CD14-positive monocyte (primary cell): ENCODE results near the gene CHRNG. TPM values are rescaled to one million over a fixed set of nuclear protein-coding genes. Genes with fewer than 3 reads are reported as not detected.
A peak's percentile ranks its signal among the peaks of the same experiment; 100 is the strongest.

Experiments used
- DNase-seq, 3 donors: peaks; one replicate each; pipeline ENCODE4 v3.0.0-alpha.2; 2011 to 2022
- H2AFZ ChIP-seq: 2 replicates; pipeline ENCODE4 v1.6.0; 2012; ENCODE audit warnings: mild to moderate bottlenecking, low read depth, low read length, inconsistent platforms; ENCODE audit not compliant: insufficient read depth, poor library complexity, severe bottlenecking
- H3K27ac ChIP-seq, 2 donors: 1 replicate in 1 of 2; 2 replicates in 1 of 2; pipeline ENCODE4 v1.5.1; 2012 to 2013; ENCODE audit warnings: low read length in 2 of 2, control low read depth in 1 of 2, inconsistent platforms in 1 of 2, low read depth in 1 of 2, mild to moderate bottlenecking in 1 of 2
- H3K27me3 ChIP-seq, 2 donors: one replicate each; pipeline versions ENCODE4 v1.6.0 to v1.6.1; 2011 to 2013; ENCODE audit warnings: low read length in 2 of 2; ENCODE audit not compliant: control insufficient read depth in 2 of 2, insufficient read depth in 2 of 2
- H3K36me3 ChIP-seq, 2 donors: replicated peaks in 1 of 2; 1 replicate in 1 of 2; 2 replicates in 1 of 2; pipeline versions ENCODE4 v1.5.1 to v1.6.1; 2012 to 2013; ENCODE audit warnings: low read length in 2 of 2, control low read depth in 1 of 2, inconsistent platforms in 1 of 2, mild to moderate bottlenecking in 1 of 2; ENCODE audit not compliant: insufficient read depth in 2 of 2, control insufficient read depth in 1 of 2
- H3K4me1 ChIP-seq, 2 donors: 1 replicate in 1 of 2; 2 replicates in 1 of 2; pipeline versions ENCODE4 v1.5.1 to v1.6.1; 2012 to 2013; ENCODE audit warnings: low read length in 2 of 2, control low read depth in 1 of 2, inconsistent platforms in 1 of 2, mild to moderate bottlenecking in 1 of 2, moderate library complexity in 1 of 2; ENCODE audit not compliant: insufficient read depth in 2 of 2, control insufficient read depth in 1 of 2
- H3K4me2 ChIP-seq: replicated peaks from 2 replicates; pipeline ENCODE3; 2012; ENCODE audit warnings: low read length, moderate library complexity, mild to moderate bottlenecking; ENCODE audit not compliant: poor library complexity, severe bottlenecking; ENCODE audit errors: extremely low read depth
- H3K4me3 ChIP-seq, 3 experiments: fragments of 200-600 bp in 1 of 3; sonication (generic) in 1 of 3; replicated peaks in 1 of 3; 1 replicate in 2 of 3; 2 replicates in 1 of 3; pipeline ENCODE4 v1.5.1; 2011 to 2013; ENCODE audit warnings: low read length in 3 of 3, mild to moderate bottlenecking in 3 of 3, control low read depth in 2 of 3, low read depth in 2 of 3, inconsistent platforms in 1 of 3, moderate library complexity in 1 of 3
- H3K79me2 ChIP-seq: 2 replicates; pipeline ENCODE4 v1.6.0; 2012; ENCODE audit warnings: mild to moderate bottlenecking, control low read depth, inconsistent platforms, low read length, moderate library complexity; ENCODE audit not compliant: insufficient read depth
- H3K9ac ChIP-seq: 2 replicates; pipeline ENCODE4 v1.6.0; 2017; ENCODE audit warnings: low read length, mild to moderate bottlenecking; ENCODE audit not compliant: insufficient read depth, poor library complexity, severe bottlenecking
- H3K9me3 ChIP-seq, 2 donors: replicated peaks in 1 of 2; 1 replicate in 1 of 2; 2 replicates in 1 of 2; pipeline versions ENCODE4 v1.5.1 to v1.6.1; 2012 to 2013; ENCODE audit warnings: low read length in 2 of 2, control low read depth in 1 of 2; ENCODE audit not compliant: control insufficient read depth in 1 of 2, insufficient read depth in 1 of 2
- H4K20me1 ChIP-seq: 2 replicates; pipeline ENCODE4 v1.6.0; 2012; ENCODE audit warnings: mild to moderate bottlenecking, low read length, control low read depth, moderate library complexity; ENCODE audit not compliant: insufficient read depth
- H3K27ac Mint-ChIP-seq, 7 donors: one replicate each; pipeline ENCODE4 v1.8.0; 2020; ENCODE audit warnings: mild to moderate bottlenecking in 7 of 7, mixed read lengths in 7 of 7, moderate library complexity in 6 of 7, inconsistent platforms in 2 of 7
- H3K27me3 Mint-ChIP-seq, 3 donors: one replicate each; pipeline ENCODE4 v1.8.0; 2021 to 2022; ENCODE audit warnings: low read depth in 3 of 3, mild to moderate bottlenecking in 3 of 3, mixed read lengths in 3 of 3, moderate library complexity in 3 of 3, inconsistent platforms in 1 of 3
- H3K36me3 Mint-ChIP-seq, 2 donors: one replicate each; pipeline ENCODE4 v1.8.0; 2020; ENCODE audit warnings: mixed read lengths in 2 of 2, inconsistent platforms in 1 of 2, mild to moderate bottlenecking in 1 of 2
- H3K4me1 Mint-ChIP-seq: one replicate; pipeline ENCODE4 v1.8.0; 2020; ENCODE audit warnings: mild to moderate bottlenecking, mixed read lengths
- H3K4me3 Mint-ChIP-seq, 2 donors: one replicate each; pipeline ENCODE4 v1.8.0; 2020; ENCODE audit warnings: mild to moderate bottlenecking in 2 of 2, mixed read lengths in 2 of 2, moderate library complexity in 1 of 2
- H3K9me3 Mint-ChIP-seq, 7 donors: one replicate each; pipeline ENCODE4 v1.8.0; 2020 to 2022; ENCODE audit warnings: mixed read lengths in 7 of 7, mild to moderate bottlenecking in 6 of 7, moderate library complexity in 6 of 7, inconsistent platforms in 2 of 7
- WGBS: methylation state at CpG from one replicate; pipeline ENCODE4 v1.1.5; 2013; ENCODE audit warnings: missing lambda C conversion rate; ENCODE audit not compliant: insufficient coverage; 5-methylcytosine and 5-hydroxymethylcytosine counted together
- intact Hi-C, 2 donors: fragments of 100-400 bp; cut with micrococcal nuclease; formaldehyde crosslinking; loops; one replicate each; pipeline versions ENCODE4 v1.15.0 to v1.15.1; 2023
- polyA plus RNA-seq, 3 donors: library from polyadenylated mRNA; depleted of rRNA in 1 of 3; unstranded in 2 of 3; stranded (reverse) in 1 of 3; fragments of 300-500 nt in 2 of 3; fragments of >200 nt in 1 of 3; fragmentation: Illumina TruSeq in 2 of 3; gene quantifications; 1 replicate in 2 of 3; 2 replicates in 1 of 3; pipeline ENCODE4 v1.2.3, GENCODE V29; 2012 to 2021
- TF ChIP-seq, protein P1 (sequence below): fragments of 200-600 bp; IDR thresholded peaks from one replicate; pipeline ENCODE4 v1.8.0; 2022; ENCODE audit warnings: antibody characterized with exemption, mild to moderate bottlenecking

The CHRNG gene
- polyA plus RNA-seq, 3 donors: not detected

DNA sequence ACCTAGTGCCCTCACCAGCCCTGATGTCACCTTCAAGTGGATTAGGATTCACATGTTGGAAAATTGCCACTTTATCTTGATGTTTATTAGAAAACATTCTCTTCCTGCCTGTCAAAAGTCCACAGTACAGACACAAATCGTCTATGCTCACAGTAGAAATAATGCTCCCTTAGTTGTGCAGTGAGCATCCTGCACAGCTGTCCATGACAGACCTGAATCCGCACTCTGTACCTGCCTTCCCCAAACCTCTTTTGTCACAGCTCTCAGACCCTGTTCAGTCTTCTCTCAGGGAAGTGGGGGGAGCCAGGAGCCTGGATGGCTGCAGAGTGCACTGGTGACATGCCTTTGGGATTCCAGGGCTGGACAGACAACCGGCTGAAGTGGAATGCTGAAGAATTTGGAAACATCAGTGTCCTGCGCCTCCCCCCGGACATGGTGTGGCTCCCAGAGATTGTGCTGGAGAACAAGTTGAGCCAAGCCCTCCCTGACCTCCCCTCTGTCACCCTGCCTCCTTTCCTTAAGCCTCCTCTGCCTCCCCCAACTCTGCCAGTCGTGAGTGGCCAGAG, 11.5 kb upstream of the CHRNG start:
- Histone ChIP-seq H3K4me1 (peaks cover 0 to 10% of the 10 kb centered on the region in 2 donors), H3K36me3 (no peaks in the 10 kb centered on the region), H3K27ac (no peak overlapping the region), H3K4me3 (no peak overlapping the region), H2AFZ (no peak overlapping the region), H3K79me2 (no peaks in the 10 kb centered on the region), H4K20me1 (no peaks in the 10 kb centered on the region), H3K27me3 (peaks cover 17 to 34% of the 10 kb centered on the region in 2 donors), H3K9ac (no peak overlapping the region), H3K4me2 (no peak overlapping the region), H3K9me3 (peaks cover 0 to 5% of the 10 kb centered on the region in 2 donors)
- TF ChIP-seq, protein P1, sequence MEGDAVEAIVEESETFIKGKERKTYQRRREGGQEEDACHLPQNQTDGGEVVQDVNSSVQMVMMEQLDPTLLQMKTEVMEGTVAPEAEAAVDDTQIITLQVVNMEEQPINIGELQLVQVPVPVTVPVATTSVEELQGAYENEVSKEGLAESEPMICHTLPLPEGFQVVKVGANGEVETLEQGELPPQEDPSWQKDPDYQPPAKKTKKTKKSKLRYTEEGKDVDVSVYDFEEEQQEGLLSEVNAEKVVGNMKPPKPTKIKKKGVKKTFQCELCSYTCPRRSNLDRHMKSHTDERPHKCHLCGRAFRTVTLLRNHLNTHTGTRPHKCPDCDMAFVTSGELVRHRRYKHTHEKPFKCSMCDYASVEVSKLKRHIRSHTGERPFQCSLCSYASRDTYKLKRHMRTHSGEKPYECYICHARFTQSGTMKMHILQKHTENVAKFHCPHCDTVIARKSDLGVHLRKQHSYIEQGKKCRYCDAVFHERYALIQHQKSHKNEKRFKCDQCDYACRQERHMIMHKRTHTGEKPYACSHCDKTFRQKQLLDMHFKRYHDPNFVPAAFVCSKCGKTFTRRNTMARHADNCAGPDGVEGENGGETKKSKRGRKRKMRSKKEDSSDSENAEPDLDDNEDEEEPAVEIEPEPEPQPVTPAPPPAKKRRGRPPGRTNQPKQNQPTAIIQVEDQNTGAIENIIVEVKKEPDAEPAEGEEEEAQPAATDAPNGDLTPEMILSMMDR: no peak
- peaks cover 0 to 8% (median 0%) of the 10 kb centered on the region in 7 donors for H3K9me3 Mint-ChIP-seq
- peaks cover 9% of the 10 kb centered on the region for H3K4me1 Mint-ChIP-seq
- peak overlapping the region in 1 of 2 donors; percentile 32 for H3K4me3 Mint-ChIP-seq
- peaks cover 30 to 50% (median 32%) of the 10 kb centered on the region in 3 donors for H3K27me3 Mint-ChIP-seq
- no peaks in the 10 kb centered on the region for H3K36me3 Mint-ChIP-seq
- H3K27ac Mint-ChIP-seq: no peak overlapping the region
- DNase-seq: no peak
- WGBS: 100% methylated on average over 3 of the region's 6 CpGs
- intact Hi-C loops: no loop called here

DNA sequence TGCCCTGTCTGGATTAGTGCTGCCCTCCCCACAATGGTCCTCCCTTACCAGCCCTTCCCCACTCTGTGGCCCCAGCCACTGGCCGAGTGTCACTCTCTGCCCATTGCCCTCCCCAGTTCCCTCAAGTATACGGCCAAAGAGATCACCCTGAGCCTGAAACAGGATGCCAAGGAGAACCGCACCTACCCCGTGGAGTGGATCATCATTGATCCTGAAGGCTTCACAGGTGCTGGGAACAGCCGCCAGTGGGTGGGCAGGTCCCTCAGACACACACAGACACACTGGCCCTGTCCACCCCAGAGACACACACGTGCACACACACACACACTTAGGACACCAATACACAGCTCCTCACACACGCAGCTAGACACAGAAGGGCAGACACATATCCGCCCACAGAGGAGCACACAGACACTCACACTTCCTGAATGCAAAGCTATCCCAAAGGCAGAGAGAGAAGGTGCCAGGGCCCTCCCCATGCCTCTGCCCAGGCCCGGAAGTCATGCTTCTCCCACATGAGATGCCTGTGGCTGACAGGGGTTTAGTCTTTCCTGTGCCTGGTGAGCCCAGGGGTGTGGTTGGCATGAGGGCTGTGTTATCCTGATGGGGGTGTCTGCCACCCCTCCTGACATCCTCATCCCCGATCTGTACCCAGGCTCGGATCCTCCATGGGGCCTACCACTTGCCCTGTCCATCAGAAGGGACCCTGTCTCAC, 10.6 kb upstream of the CHRNG start:
- Histone ChIP-seq H3K36me3 (no peaks in the 10 kb centered on the region), H3K4me2 (no peak overlapping the region), H3K27me3 (peaks cover 11 to 26% of the 10 kb centered on the region in 2 donors), H3K9ac (no peak overlapping the region), H3K79me2 (no peaks in the 10 kb centered on the region), H3K4me3 (no peak overlapping the region), H3K4me1 (peaks cover 0 to 6% of the 10 kb centered on the region in 2 donors), H4K20me1 (no peaks in the 10 kb centered on the region), H2AFZ (no peak overlapping the region), H3K9me3 (no peaks in the 10 kb centered on the region), H3K27ac (no peak overlapping the region)
- H3K36me3 Mint-ChIP-seq: no peaks in the 10 kb centered on the region
- H3K27me3 Mint-ChIP-seq: peaks cover 23 to 42% (median 26%) of the 10 kb centered on the region in 3 donors
- WGBS: 66% methylated on average over 8 of the region's 11 CpGs
- H3K27ac Mint-ChIP-seq: peak overlapping the region in 2 of 7 donors; percentile 7 to 70
- no peak for DNase-seq
- peaks cover 7% of the 10 kb centered on the region for H3K4me1 Mint-ChIP-seq
- H3K4me3 Mint-ChIP-seq: no peak overlapping the region
- H3K9me3 Mint-ChIP-seq: peaks cover 0 to 8% (median 0%) of the 10 kb centered on the region in 7 donors
- intact Hi-C loops: no loop called here
- TF ChIP-seq, protein P1: no peak
